ENCODE data around the gene DISC1.

- TF ChIP-seq POLR2A (IDR thresholded peaks at IDR 0.05) (no peak), CTCF (IDR thresholded peaks at IDR 0.05) (no peak)
Measured at GRCh38 chr1:231826566-231826965, 200.0 kb downstream of the DISC1 start.
